Activated T-helper 1 cell treated with anti-CD3 and anti-CD28 coated beads, Interleukin-12 subunit alpha, Interleukin-12 subunit beta, Interleukin-2, Interleukin-4 antibody, amounts not matched to agents 30 ng/mL and 10 ng/mL and 1 ng/mL, durations not matched to agents 14 hours and 24 hours and 36 hours (primary cell): ENCODE measurements around the gene MAPK10. TPM values are rescaled to one million over a fixed set of nuclear protein-coding genes. Genes with fewer than 3 reads are reported as not detected.

Experiments used
- DNase-seq: peaks from one replicate; pipeline ENCODE4 v3.0.0; 2021; ENCODE audit warnings: low spot score
- H3K27ac Mint-ChIP-seq: one replicate; pipeline ENCODE4 v1.8.0; 2021; ENCODE audit warnings: mild to moderate bottlenecking, mixed read lengths
- H3K27me3 Mint-ChIP-seq: one replicate; pipeline ENCODE4 v1.8.0; 2022; ENCODE audit warnings: mild to moderate bottlenecking, moderate library complexity, mixed read lengths; ENCODE audit not compliant: insufficient read depth
- H3K36me3 Mint-ChIP-seq: one replicate; pipeline ENCODE4 v1.8.0; 2021; ENCODE audit warnings: low read depth, mixed read lengths
- H3K4me1 Mint-ChIP-seq: one replicate; pipeline ENCODE4 v1.8.0; 2021; ENCODE audit warnings: low read depth, mixed read lengths
- H3K4me3 Mint-ChIP-seq: one replicate; pipeline ENCODE4 v1.8.0; 2021; ENCODE audit warnings: mild to moderate bottlenecking, moderate library complexity, mixed read lengths
- H3K9me3 Mint-ChIP-seq: one replicate; pipeline ENCODE4 v1.8.0; 2021; ENCODE audit warnings: mixed read lengths
- intact Hi-C: fragments of 100-400 bp; cut with micrococcal nuclease; formaldehyde crosslinking; loops from one replicate; pipeline ENCODE4 v1.15.1; 2024
- total RNA-seq: library from RNA; stranded (reverse); gene quantifications from 2 replicates; pipeline ENCODE4 v1.2.3, GENCODE V29; 2022

Gene MAPK10
- total RNA-seq, 1 donor from 2014 or later: not detected

- intact Hi-C loops: no loop called here
- Mint-ChIP-seq H3K9me3 (no peaks in the 10 kb centered on the region), H3K36me3 (no peaks in the 10 kb centered on the region), H3K4me3 (no peak overlapping the region), H3K27me3 (no peaks in the 10 kb centered on the region), H3K27ac (no peak overlapping the region), H3K4me1 (no peaks in the 10 kb centered on the region)
- DNase-seq: no peak
Observed at GRCh38 chr4:86250006-86250405, 109.8 kb downstream of the MAPK10 start.

GRCh38 chr4:86249074-86249473 lies 110.8 kb downstream of the MAPK10 start:
- H3K27me3 Mint-ChIP-seq: no peaks in the 10 kb centered on the region
- no peaks in the 10 kb centered on the region for H3K36me3 Mint-ChIP-seq
- no peak for DNase-seq
- intact Hi-C loops: no loop called here
- no peaks in the 10 kb centered on the region for H3K9me3 Mint-ChIP-seq
- H3K4me3 Mint-ChIP-seq: no peak overlapping the region
- H3K4me1 Mint-ChIP-seq: no peaks in the 10 kb centered on the region
- H3K27ac Mint-ChIP-seq: no peak overlapping the region

- H3K4me3 Mint-ChIP-seq: no peak overlapping the region
- H3K4me1 Mint-ChIP-seq: no peaks in the 10 kb centered on the region
- intact Hi-C loops: no loop called here
- no peak overlapping the region for H3K27ac Mint-ChIP-seq
- peaks cover 4% of the 10 kb centered on the region for H3K9me3 Mint-ChIP-seq
- DNase-seq: no peak
- no peaks in the 10 kb centered on the region for H3K27me3 Mint-ChIP-seq
- H3K36me3 Mint-ChIP-seq: no peaks in the 10 kb centered on the region
Observed at GRCh38 chr4:86247906-86248305, 111.9 kb downstream of the MAPK10 start.

GRCh38 chr4:86247320-86247719 lies 112.5 kb downstream of the MAPK10 start:
- Mint-ChIP-seq H3K9me3 (peaks cover 4% of the 10 kb centered on the region), H3K27ac (no peak overlapping the region), H3K36me3 (no peaks in the 10 kb centered on the region), H3K27me3 (no peaks in the 10 kb centered on the region), H3K4me3 (no peak overlapping the region), H3K4me1 (no peaks in the 10 kb centered on the region)
- DNase-seq: no peak
- intact Hi-C loops: no loop called here

GRCh38 chr4:86243750-86244149 lies 116.1 kb downstream of the MAPK10 start:
- H3K27ac Mint-ChIP-seq: no peak overlapping the region
- DNase-seq: no peak
- H3K4me1 Mint-ChIP-seq: no peaks in the 10 kb centered on the region
- peaks cover 7% of the 10 kb centered on the region for H3K9me3 Mint-ChIP-seq
- no peaks in the 10 kb centered on the region for H3K36me3 Mint-ChIP-seq
- intact Hi-C loops: no loop called here
- H3K4me3 Mint-ChIP-seq: no peak overlapping the region
- no peaks in the 10 kb centered on the region for H3K27me3 Mint-ChIP-seq

GRCh38 chr4:86242677-86243076 lies 117.2 kb downstream of the MAPK10 start:
- no peak for DNase-seq
- Mint-ChIP-seq H3K4me1 (no peaks in the 10 kb centered on the region), H3K36me3 (no peaks in the 10 kb centered on the region), H3K9me3 (peaks cover 11% of the 10 kb centered on the region), H3K27me3 (no peaks in the 10 kb centered on the region), H3K4me3 (no peak overlapping the region), H3K27ac (no peak overlapping the region)
- intact Hi-C loops: no loop called here

- Mint-ChIP-seq H3K27ac (no peak overlapping the region), H3K4me1 (no peaks in the 10 kb centered on the region), H3K9me3 (peaks cover 20% of the 10 kb centered on the region), H3K4me3 (no peak overlapping the region), H3K27me3 (no peaks in the 10 kb centered on the region), H3K36me3 (no peaks in the 10 kb centered on the region)
- no peak for DNase-seq
- intact Hi-C loops: no loop called here
Observed at GRCh38 chr4:86235549-86235948, 124.3 kb downstream of the MAPK10 start.

- Mint-ChIP-seq H3K4me3 (no peak overlapping the region), H3K27ac (no peak overlapping the region), H3K27me3 (no peaks in the 10 kb centered on the region), H3K4me1 (no peaks in the 10 kb centered on the region), H3K36me3 (no peaks in the 10 kb centered on the region), H3K9me3 (peaks cover 18% of the 10 kb centered on the region)
- DNase-seq: no peak
- intact Hi-C loops: no loop called here
Observed at GRCh38 chr4:86233681-86234080, 126.2 kb downstream of the MAPK10 start.

GRCh38 chr4:86233090-86233489 lies 126.8 kb downstream of the MAPK10 start:
- intact Hi-C loops: no loop called here
- Mint-ChIP-seq H3K36me3 (no peaks in the 10 kb centered on the region), H3K27ac (no peak overlapping the region), H3K4me1 (no peaks in the 10 kb centered on the region), H3K9me3 (peaks cover 14% of the 10 kb centered on the region), H3K27me3 (no peaks in the 10 kb centered on the region), H3K4me3 (no peak overlapping the region)
- DNase-seq: no peak

GRCh38 chr4:86223472-86223871 lies 136.4 kb downstream of the MAPK10 start:
- no peaks in the 10 kb centered on the region for H3K36me3 Mint-ChIP-seq
- no peaks in the 10 kb centered on the region for H3K9me3 Mint-ChIP-seq
- H3K27me3 Mint-ChIP-seq: no peaks in the 10 kb centered on the region
- no peak overlapping the region for H3K27ac Mint-ChIP-seq
- H3K4me1 Mint-ChIP-seq: no peaks in the 10 kb centered on the region
- H3K4me3 Mint-ChIP-seq: no peak overlapping the region
- no peak for DNase-seq
- intact Hi-C loops: no loop called here

- Mint-ChIP-seq H3K36me3 (no peaks in the 10 kb centered on the region), H3K4me1 (no peaks in the 10 kb centered on the region), H3K4me3 (no peak overlapping the region), H3K9me3 (no peaks in the 10 kb centered on the region), H3K27ac (no peak overlapping the region), H3K27me3 (no peaks in the 10 kb centered on the region)
- no peak for DNase-seq
- intact Hi-C loops: no loop called here
Observed at GRCh38 chr4:86221002-86221401, 138.9 kb downstream of the MAPK10 start.

- no peaks in the 10 kb centered on the region for H3K36me3 Mint-ChIP-seq
- no peak for DNase-seq
- H3K4me1 Mint-ChIP-seq: no peaks in the 10 kb centered on the region
- intact Hi-C loops: no loop called here
- H3K27me3 Mint-ChIP-seq: no peaks in the 10 kb centered on the region
- no peaks in the 10 kb centered on the region for H3K9me3 Mint-ChIP-seq
- no peak overlapping the region for H3K27ac Mint-ChIP-seq
- no peak overlapping the region for H3K4me3 Mint-ChIP-seq
Observed at GRCh38 chr4:86220121-86220520, 139.7 kb downstream of the MAPK10 start.

GRCh38 chr4:86218746-86219473 lies 140.9 kb downstream of the MAPK10 start:
- no peaks in the 10 kb centered on the region for H3K27me3 Mint-ChIP-seq
- peaks cover 4% of the 10 kb centered on the region for H3K9me3 Mint-ChIP-seq
- intact Hi-C loops: no loop called here
- H3K27ac Mint-ChIP-seq: no peak overlapping the region
- no peaks in the 10 kb centered on the region for H3K36me3 Mint-ChIP-seq
- H3K4me1 Mint-ChIP-seq: no peaks in the 10 kb centered on the region
- DNase-seq: no peak
- no peak overlapping the region for H3K4me3 Mint-ChIP-seq

- Mint-ChIP-seq H3K4me1 (no peaks in the 10 kb centered on the region), H3K4me3 (no peak overlapping the region), H3K27me3 (no peaks in the 10 kb centered on the region), H3K36me3 (no peaks in the 10 kb centered on the region), H3K27ac (no peak overlapping the region), H3K9me3 (no peaks in the 10 kb centered on the region)
- intact Hi-C loops: no loop called here
- no peak for DNase-seq
Observed at GRCh38 chr4:86203176-86203575, 156.7 kb downstream of the MAPK10 start.
